ENCODE data around the gene DLGAP3.

DNA sequence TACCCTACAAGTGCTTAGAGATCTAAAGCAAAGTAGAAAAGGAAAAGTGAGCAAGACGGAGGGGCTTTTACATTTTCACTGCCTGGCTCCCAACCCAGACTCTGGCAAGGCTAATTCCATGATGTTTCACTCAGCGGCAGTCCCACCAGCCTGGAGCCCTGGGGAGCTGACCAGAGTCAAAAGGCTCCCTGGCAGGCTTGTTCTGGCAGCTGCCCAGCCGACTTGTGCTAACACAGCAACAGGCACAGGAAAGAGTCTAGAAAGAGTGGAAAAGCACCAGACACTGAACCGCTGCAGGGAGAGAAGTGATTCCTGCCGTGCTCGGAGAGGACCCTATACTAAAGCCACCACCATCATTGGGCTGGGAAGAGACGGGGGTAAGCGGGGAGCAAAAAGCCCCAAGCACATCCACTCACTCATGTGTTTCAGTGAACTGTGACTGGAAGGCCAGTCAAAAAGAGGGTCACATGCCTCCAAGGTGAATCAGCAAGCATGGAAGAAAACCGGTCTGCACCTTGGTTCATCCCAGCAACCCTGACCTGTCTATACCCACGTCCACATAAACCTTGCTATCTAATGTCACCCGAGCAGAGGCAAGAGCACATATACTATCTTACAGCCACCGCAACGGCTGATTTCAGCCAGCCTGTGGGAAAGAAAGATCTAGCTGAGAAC lies 77.9 kb downstream of the DLGAP3 start:
- TF ChIP-seq EP300 (IDR thresholded peaks at IDR 0.05) (no peak), POLR2AphosphoS5 (IDR thresholded peaks at IDR 0.05) (no peak), POLR2A (IDR thresholded peaks at IDR 0.05; ENCODE audit: low read depth) (no peak)
- TF ChIP-seq, protein P1, sequence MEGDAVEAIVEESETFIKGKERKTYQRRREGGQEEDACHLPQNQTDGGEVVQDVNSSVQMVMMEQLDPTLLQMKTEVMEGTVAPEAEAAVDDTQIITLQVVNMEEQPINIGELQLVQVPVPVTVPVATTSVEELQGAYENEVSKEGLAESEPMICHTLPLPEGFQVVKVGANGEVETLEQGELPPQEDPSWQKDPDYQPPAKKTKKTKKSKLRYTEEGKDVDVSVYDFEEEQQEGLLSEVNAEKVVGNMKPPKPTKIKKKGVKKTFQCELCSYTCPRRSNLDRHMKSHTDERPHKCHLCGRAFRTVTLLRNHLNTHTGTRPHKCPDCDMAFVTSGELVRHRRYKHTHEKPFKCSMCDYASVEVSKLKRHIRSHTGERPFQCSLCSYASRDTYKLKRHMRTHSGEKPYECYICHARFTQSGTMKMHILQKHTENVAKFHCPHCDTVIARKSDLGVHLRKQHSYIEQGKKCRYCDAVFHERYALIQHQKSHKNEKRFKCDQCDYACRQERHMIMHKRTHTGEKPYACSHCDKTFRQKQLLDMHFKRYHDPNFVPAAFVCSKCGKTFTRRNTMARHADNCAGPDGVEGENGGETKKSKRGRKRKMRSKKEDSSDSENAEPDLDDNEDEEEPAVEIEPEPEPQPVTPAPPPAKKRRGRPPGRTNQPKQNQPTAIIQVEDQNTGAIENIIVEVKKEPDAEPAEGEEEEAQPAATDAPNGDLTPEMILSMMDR (IDR thresholded peaks at IDR 0.05): no peak

Data from esophagus muscularis mucosa (tissue), 4 donors.